Calu3 (cell line): ENCODE data around the gene SHKBP1. TPM values are rescaled to one million over a fixed set of nuclear protein-coding genes. Genes with fewer than 3 reads are reported as not detected.
"Not testable (repeated sequence)": the region's sequence is repeated elsewhere in the genome, so short reads cannot be mapped to it uniquely, and the experiment has no call there.

ENCODE experiments used
- BruUV-seq: library from RNA; stranded (reverse); fragments of 400-500 nt; replicated peaks from 2 replicates; lab custom pipeline; 2021; lab: Mats Ljungman, UMichigan
- CTCF ChIA-PET: fragments of 300-600 bp; sonication (Branson Sonifier 250); formaldehyde crosslinking; loops from one replicate; lab custom pipeline; 2022; ENCODE audit warnings: antibody characterized with exemption; lab: Charles Lee
- DNase-seq: peaks from one replicate; pipeline ENCODE4 v3.0.0; 2022
- H3K27ac Mint-ChIP-seq: one replicate; pipeline ENCODE4 v1.8.0; 2022; ENCODE audit warnings: mixed read lengths; ENCODE audit not compliant: unreplicated experiment
- H3K27me3 Mint-ChIP-seq: one replicate; pipeline ENCODE4 v1.8.0; 2022; ENCODE audit warnings: mixed read lengths; ENCODE audit not compliant: unreplicated experiment
- H3K36me3 Mint-ChIP-seq: one replicate; pipeline ENCODE4 v1.8.0; 2022; ENCODE audit warnings: mild to moderate bottlenecking, moderate library complexity, mixed read lengths; ENCODE audit not compliant: insufficient read depth, unreplicated experiment
- H3K4me1 Mint-ChIP-seq: one replicate; pipeline ENCODE4 v1.8.0; 2022; ENCODE audit warnings: mild to moderate bottlenecking, low read depth, mixed read lengths; ENCODE audit not compliant: unreplicated experiment
- H3K4me3 Mint-ChIP-seq: one replicate; pipeline ENCODE4 v1.8.0; 2022; ENCODE audit warnings: mild to moderate bottlenecking, low read depth, moderate library complexity, mixed read lengths; ENCODE audit not compliant: unreplicated experiment
- H3K9me3 Mint-ChIP-seq: one replicate; pipeline ENCODE4 v1.8.0; 2022; ENCODE audit warnings: low read depth, mixed read lengths; ENCODE audit not compliant: unreplicated experiment
- intact Hi-C: fragments of 100-400 bp; cut with micrococcal nuclease; formaldehyde crosslinking; loops from one replicate; pipeline ENCODE4 v1.10.0; 2022; ENCODE audit not compliant: unreplicated experiment
- total RNA-seq: library from RNA; stranded (reverse); gene quantifications from 2 replicates; pipeline ENCODE4 v1.2.3, GENCODE V29; 2022
- TF ChIP-seq, protein P1 (sequence below): fragments of 200-600 bp; IDR thresholded peaks from one replicate; pipeline ENCODE4 v1.8.0; 2022; ENCODE audit warnings: antibody characterized with exemption; ENCODE audit not compliant: unreplicated experiment

Gene SHKBP1
- total RNA-seq, 1 experiment from 2014 or later, result 117 TPM

- no TSS peak for BruUV-seq
- peaks cover 13% of the 10 kb centered on the region for H3K4me1 Mint-ChIP-seq
- intact Hi-C loops, result no loop called here
These were observed 11.6 kb downstream of the SHKBP1 start for GRCh38 chr19:40588110-40588854.

DNA sequence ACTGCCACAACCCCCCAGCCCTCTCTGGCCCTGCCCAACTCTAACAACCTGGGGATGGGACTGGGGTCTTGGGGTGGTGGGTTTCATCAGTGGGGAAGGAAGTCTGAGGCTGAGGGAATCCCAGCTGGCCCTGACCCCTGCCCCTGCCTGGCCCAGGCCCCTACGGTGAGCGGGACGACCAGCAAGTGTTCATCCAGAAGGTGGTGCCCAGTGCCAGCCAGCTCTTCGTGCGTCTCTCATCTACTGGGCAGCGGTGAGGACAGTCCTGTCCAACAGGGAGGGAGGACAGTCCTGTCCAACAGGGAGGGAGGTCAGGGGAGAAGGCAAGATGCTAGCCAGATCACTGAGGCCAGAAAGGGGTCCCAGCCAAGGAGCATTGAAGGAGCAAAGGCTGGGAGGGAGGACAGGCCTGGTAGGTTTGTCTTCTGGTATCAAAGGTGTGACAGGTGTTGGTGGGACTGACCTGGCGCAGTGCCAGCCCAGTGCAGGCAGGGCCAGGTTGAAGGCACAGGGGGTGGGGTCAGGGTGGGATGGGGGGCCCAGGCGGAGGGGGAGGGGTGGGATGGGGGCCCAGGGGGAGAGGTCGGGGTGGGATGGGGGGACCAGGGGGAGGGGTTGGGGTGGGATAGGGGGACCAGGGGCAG is 12.4 kb downstream of the SHKBP1 start:
- H3K4me1 Mint-ChIP-seq, result peaks cover 13% of the 10 kb centered on the region
- TF ChIP-seq, protein P1, sequence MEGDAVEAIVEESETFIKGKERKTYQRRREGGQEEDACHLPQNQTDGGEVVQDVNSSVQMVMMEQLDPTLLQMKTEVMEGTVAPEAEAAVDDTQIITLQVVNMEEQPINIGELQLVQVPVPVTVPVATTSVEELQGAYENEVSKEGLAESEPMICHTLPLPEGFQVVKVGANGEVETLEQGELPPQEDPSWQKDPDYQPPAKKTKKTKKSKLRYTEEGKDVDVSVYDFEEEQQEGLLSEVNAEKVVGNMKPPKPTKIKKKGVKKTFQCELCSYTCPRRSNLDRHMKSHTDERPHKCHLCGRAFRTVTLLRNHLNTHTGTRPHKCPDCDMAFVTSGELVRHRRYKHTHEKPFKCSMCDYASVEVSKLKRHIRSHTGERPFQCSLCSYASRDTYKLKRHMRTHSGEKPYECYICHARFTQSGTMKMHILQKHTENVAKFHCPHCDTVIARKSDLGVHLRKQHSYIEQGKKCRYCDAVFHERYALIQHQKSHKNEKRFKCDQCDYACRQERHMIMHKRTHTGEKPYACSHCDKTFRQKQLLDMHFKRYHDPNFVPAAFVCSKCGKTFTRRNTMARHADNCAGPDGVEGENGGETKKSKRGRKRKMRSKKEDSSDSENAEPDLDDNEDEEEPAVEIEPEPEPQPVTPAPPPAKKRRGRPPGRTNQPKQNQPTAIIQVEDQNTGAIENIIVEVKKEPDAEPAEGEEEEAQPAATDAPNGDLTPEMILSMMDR, result no peak
- no peak for DNase-seq
- H3K9me3 Mint-ChIP-seq, result no peaks in the 10 kb centered on the region
- intact Hi-C loops, result no loop called here
- no TSS peak for BruUV-seq
- peaks cover 48% of the 10 kb centered on the region for H3K36me3 Mint-ChIP-seq
- H3K4me3 Mint-ChIP-seq, result no peak overlapping the region
- H3K27ac Mint-ChIP-seq, result no peak overlapping the region
- H3K27me3 Mint-ChIP-seq, result no peaks in the 10 kb centered on the region
- CTCF ChIA-PET, result no interaction called here

More at GRCh38 chr19:40588110-40588854, 11.6 kb downstream of the SHKBP1 start:
- CTCF ChIA-PET, result no interaction called here
- peaks cover 51% of the 10 kb centered on the region for H3K36me3 Mint-ChIP-seq
- H3K9me3 Mint-ChIP-seq, result no peaks in the 10 kb centered on the region
- TF ChIP-seq, protein P1, result no peak
- H3K4me3 Mint-ChIP-seq, result no peak overlapping the region
- H3K27ac Mint-ChIP-seq, result no peak overlapping the region
- DNase-seq, result no peak
- no peaks in the 10 kb centered on the region for H3K27me3 Mint-ChIP-seq

GRCh38 chr19:40589591-40590429 is 13.1 kb downstream of the SHKBP1 start:
- Mint-ChIP-seq H3K27ac (no peak overlapping the region), H3K9me3 (no peaks in the 10 kb centered on the region), H3K4me1 (peaks cover 21% of the 10 kb centered on the region), H3K4me3 (no peak overlapping the region), H3K27me3 (no peaks in the 10 kb centered on the region), H3K36me3 (peaks cover 55% of the 10 kb centered on the region)
- DNase-seq, result no peak
- BruUV-seq, result no TSS peak
- TF ChIP-seq, protein P1, result no peak
- intact Hi-C loops, result loop anchor here (10.0 kb wide), 1 partner anchor 125 kb away; the partner anchor contains the start of genes BLVRB and SPTBN4
- CTCF ChIA-PET, result no interaction called here

GRCh38 chr19:40590464-40591265 is 14.0 kb downstream of the SHKBP1 start:
- no peaks in the 10 kb centered on the region for H3K9me3 Mint-ChIP-seq
- intact Hi-C loops, result loop anchor here (10.0 kb wide), 1 partner anchor 126 kb away; the partner anchor contains the start of genes BLVRB and SPTBN4
- CTCF ChIA-PET, result no interaction called here

DNA sequence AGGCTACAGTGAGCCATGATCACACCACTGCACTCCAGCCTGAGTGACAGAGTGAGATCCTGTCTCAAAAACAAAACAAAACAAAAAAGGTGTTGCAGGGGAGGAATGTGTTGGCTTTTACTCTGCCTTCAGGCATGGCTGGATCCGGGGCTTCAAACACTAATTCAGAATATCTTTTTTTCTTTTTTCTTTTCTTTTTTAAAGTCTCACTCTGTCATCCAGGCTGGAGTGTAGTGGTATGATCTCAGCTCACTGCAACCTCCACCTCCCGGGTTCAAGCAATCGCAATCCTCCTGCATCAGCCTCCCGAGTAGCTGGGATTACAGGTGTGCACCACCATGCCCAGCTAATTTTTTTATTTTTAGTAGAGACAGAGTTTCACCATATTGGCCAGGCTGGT is 15.1 kb downstream of the SHKBP1 start:
- peak overlapping the region; percentile 30 for H3K27ac Mint-ChIP-seq
- H3K4me3 Mint-ChIP-seq, BruUV-seq, H3K27me3 Mint-ChIP-seq, H3K9me3 Mint-ChIP-seq, DNase-seq, CTCF ChIA-PET: not testable (repeated sequence)
- peaks cover 14% of the 10 kb centered on the region for H3K4me1 Mint-ChIP-seq
- intact Hi-C loops, result loop anchor here (10.0 kb wide), 1 partner anchor 127 kb away; the partner anchor contains the start of genes BLVRB and SPTBN4
- H3K36me3 Mint-ChIP-seq, result peaks cover 50% of the 10 kb centered on the region

More at GRCh38 chr19:40590464-40591265, 14.0 kb downstream of the SHKBP1 start:
- Mint-ChIP-seq H3K36me3 (peaks cover 54% of the 10 kb centered on the region), H3K4me1 (peaks cover 23% of the 10 kb centered on the region), H3K27me3 (no peaks in the 10 kb centered on the region), H3K27ac (no peak overlapping the region), H3K4me3 (no peak overlapping the region)
- TF ChIP-seq, protein P1, result no peak
- DNase-seq, result no peak
- BruUV-seq, result TSS peak; percentile 31
